GM12878 (cell line): ENCODE data around the gene CCDC71L. TPM values are rescaled to one million over a fixed set of nuclear protein-coding genes. Genes with fewer than 3 reads are reported as not detected.

ENCODE experiments used
- ATAC-seq: fragments of 200-7000 bp; cut with Tn5 transposase; 3 replicates; pipeline ENCODE4 v1.9.1; 2020; ENCODE audit warnings: mild to moderate bottlenecking, moderate library complexity
- BruUV-seq: library from RNA; stranded (reverse); fragments of 400-500 nt; replicated peaks from 2 replicates; lab custom pipeline; 2021; lab: Mats Ljungman, UMichigan
- CTCF ChIA-PET: fragments of 300-600 bp; sonication (Branson Sonifier 250); formaldehyde crosslinking; extraction: SDS; loops from one replicate; lab custom pipeline; 2021; ENCODE audit warnings: inconsistent platforms; lab: Yijun Ruan, JAX
- POLR2A ChIA-PET: fragments of 350-600 bp; formaldehyde crosslinking; extraction: SDS; loops from one replicate; lab custom pipeline; 2021; ENCODE audit warnings: inconsistent platforms; lab: Charles Lee
- RAD21 ChIA-PET: fragments of 300-600 bp; sonication (Branson Sonifier 250); formaldehyde crosslinking; loops from one replicate; lab custom pipeline; 2023; ENCODE audit warnings: antibody characterized with exemption; ENCODE audit not compliant: unreplicated experiment; lab: Charles Lee
- SMC1A ChIA-PET: fragments of 300-600 bp; sonication (Branson Sonifier 250); formaldehyde crosslinking; loops from one replicate; lab custom pipeline; 2023; ENCODE audit not compliant: unreplicated experiment, uncharacterized antibody; lab: Charles Lee
- DNase-seq: peaks from one replicate; pipeline ENCODE4 v3.0.0-alpha.2; 2011; ENCODE audit warnings: low read depth, low spot score
- FAIRE-seq: peaks from 3 replicates; lab custom pipeline; 2011; peaks lifted over from hg19 to GRCh38; lab: Jason Lieb, UNC
- H2AFZ ChIP-seq: 2 replicates; pipeline ENCODE4 v1.6.0; 2011; ENCODE audit warnings: low read depth, low read length, control low read depth; ENCODE audit not compliant: control insufficient read depth
- H3K27ac ChIP-seq: 2 replicates; pipeline ENCODE4 v1.5.1; 2011; ENCODE audit warnings: control low read depth; ENCODE audit not compliant: control insufficient read depth, insufficient read depth
- H3K27me3 ChIP-seq, 2 experiments: replicated peaks in 1 of 2; 2 replicates each; pipeline versions ENCODE4 v1.6.0 to v1.6.1; 2011; ENCODE audit warnings: low read length in 1 of 2; ENCODE audit not compliant: control insufficient read depth in 2 of 2, insufficient read depth in 2 of 2
- H3K36me3 ChIP-seq, 2 experiments: 2 replicates each; pipeline ENCODE4 v1.5.1; 2011; ENCODE audit warnings: low read length in 1 of 2; ENCODE audit not compliant: control insufficient read depth in 2 of 2, insufficient read depth in 2 of 2
- H3K4me1 ChIP-seq: 2 replicates; pipeline ENCODE4 v1.6.1; 2011; ENCODE audit warnings: mild to moderate bottlenecking, low read length, moderate library complexity, mixed read lengths; ENCODE audit not compliant: control insufficient read depth, insufficient read depth
- H3K4me2 ChIP-seq: 2 replicates; pipeline ENCODE4 v1.6.0; 2011; ENCODE audit warnings: control low read depth; ENCODE audit not compliant: control insufficient read depth, insufficient read depth
- H3K4me3 ChIP-seq: fragments of 200-600 bp; sonication (generic); 2 replicates; pipeline ENCODE4 v1.5.1; 2016
- H3K79me2 ChIP-seq: 2 replicates; pipeline ENCODE4 v1.6.0; 2011; ENCODE audit warnings: low read length; ENCODE audit not compliant: control insufficient read depth, insufficient read depth
- H3K9ac ChIP-seq: 2 replicates; pipeline ENCODE4 v1.8.0; 2011; ENCODE audit warnings: low read length, control low read depth, mixed read lengths; ENCODE audit not compliant: control insufficient read depth, insufficient read depth
- H3K9me3 ChIP-seq: replicated peaks from 3 replicates; pipeline ENCODE4 v1.5.1; 2011; ENCODE audit warnings: mild to moderate bottlenecking, low read length; ENCODE audit not compliant: control insufficient read depth, insufficient read depth
- H4K20me1 ChIP-seq: 2 replicates; pipeline ENCODE4 v1.6.0; 2011; ENCODE audit not compliant: control insufficient read depth, insufficient read depth
- CHD2 ChIP-seq: IDR thresholded peaks from 2 replicates; pipeline ENCODE4 v1.6.1; 2011; ENCODE audit warnings: low read depth, low read length, improper control_type of control experiment, borderline replicate concordance
- CUX1 ChIP-seq: IDR thresholded peaks from 2 replicates; pipeline ENCODE4 v1.6.1; 2012; ENCODE audit warnings: improper control_type of control experiment, low read depth, low read length; ENCODE audit not compliant: insufficient replicate concordance
- MYC ChIP-seq: IDR thresholded peaks from 2 replicates; pipeline ENCODE4 v1.6.1; 2011; ENCODE audit warnings: mild to moderate bottlenecking, low read length, moderate library complexity, inconsistent platforms; ENCODE audit not compliant: insufficient read depth, insufficient replicate concordance, insufficient read length, severe bottlenecking
- NFYB ChIP-seq: IDR thresholded peaks from 2 replicates; pipeline ENCODE4 v1.6.1; 2011; ENCODE audit warnings: low read depth, mild to moderate bottlenecking, low read length, improper control_type of control experiment, moderate library complexity; ENCODE audit not compliant: insufficient read depth
- SIX5 ChIP-seq: IDR thresholded peaks from 2 replicates; pipeline ENCODE4 v1.6.1; 2011; ENCODE audit warnings: mild to moderate bottlenecking, low read depth, low read length, moderate library complexity; ENCODE audit not compliant: severe bottlenecking
- SUPT20H ChIP-seq: IDR thresholded peaks from 2 replicates; pipeline ENCODE4 v1.6.1; 2011; ENCODE audit warnings: low read depth, mild to moderate bottlenecking, low read length, moderate library complexity, borderline replicate concordance; ENCODE audit not compliant: control insufficient read depth
- TCF12 ChIP-seq: IDR thresholded peaks from 2 replicates; pipeline ENCODE4 v1.6.1; 2011; ENCODE audit warnings: low read depth, mild to moderate bottlenecking, low read length
- TCF3 ChIP-seq: IDR thresholded peaks from 2 replicates; pipeline ENCODE4 v1.6.1; 2012; ENCODE audit warnings: low read depth, mild to moderate bottlenecking, low read length, borderline replicate concordance; ENCODE audit not compliant: insufficient read depth
- ZNF592 ChIP-seq: fragments of 450-650 bp; IDR thresholded peaks from 2 replicates; pipeline ENCODE4 v1.6.1; 2017; ENCODE audit warnings: mild to moderate bottlenecking, moderate library complexity
- WGBS: methylation state at CpG from one replicate; pipeline ENCODE4 v1.1.6; 2016; ENCODE audit warnings: low lambda C conversion rate; ENCODE audit not compliant: insufficient replicate concordance, insufficient coverage; ENCODE audit errors: missing lambda C conversion rate; 5-methylcytosine and 5-hydroxymethylcytosine counted together
- in situ Hi-C: fragments of 300-500 bp; cut with MboI; formaldehyde crosslinking; loops from 9 replicates; pipeline ENCODE4 v1.14.3; 2018; ENCODE audit warnings: mixed read lengths
- intact Hi-C: fragments of 100-400 bp; cut with micrococcal nuclease; formaldehyde crosslinking; loops from one replicate; pipeline ENCODE4 v1.14.2; 2022; ENCODE audit not compliant: unreplicated experiment
- polyA plus RNA-seq, 11 experiments: library from polyadenylated mRNA; depleted of rRNA in 4 of 11; unstranded in 6 of 11; stranded (reverse) in 5 of 11; fragments of >200 nt; fragmentation: Nextera tagmentation in 4 of 11; fragmentation: Illumina TruSeq in 1 of 11; extraction: Ambion mirVana in 4 of 11; extraction: Trizol in 1 of 11; gene quantifications; 1 replicate in 1 of 11; 2 replicates in 10 of 11; pipeline versions ENCODE4 v1.2.1 to v1.2.3, GENCODE V29; 2011 to 2016; ENCODE audit warnings: inconsistent platforms in 2 of 11, missing spikeins in 2 of 11, low read depth in 1 of 11
- total RNA-seq, 4 experiments: library from RNA; depleted of rRNA in 3 of 4; stranded (reverse); fragments of >200 nt in 3 of 4; fragmentation: Illumina TruSeq in 1 of 4; extraction: Trizol in 1 of 4; gene quantifications; 2 replicates each; pipeline versions ENCODE4 v1.2.1 to v1.2.3, GENCODE V29; 2013 to 2021

CCDC71L gene
- total and polyA plus RNA-seq, 10 of the 15 experiments (the other 5 are each of a cell fraction or from before 2014, with no cell fraction given): 1.1 to 20.7 (median 3.8) TPM

- ATAC-seq (no peak), FAIRE-seq (no peak), DNase-seq (no peak)
- no TSS peak for BruUV-seq
- Histone ChIP-seq H3K9ac (peak overlapping the region; percentile 78; the same call in 1 of the 2 replicates), H3K36me3 (no peaks in the 10 kb centered on the region), H3K4me1 (peaks cover 9% of the 10 kb centered on the region; the same call in 1 of the 2 replicates), H3K9me3 (no peaks in the 10 kb centered on the region), H3K27me3 (no peaks in the 10 kb centered on the region), H4K20me1 (no peaks in the 10 kb centered on the region), H3K4me3 (no peak overlapping the region), H2AFZ (no peak overlapping the region), H3K27ac (no peak overlapping the region), H3K79me2 (peaks cover 3% of the 10 kb centered on the region), H3K4me2 (peak overlapping the region; percentile 17)
- POLR2A ChIA-PET: interaction anchor here (2.4 kb wide), 1 partner anchor 78 kb away, joined by 11 read pairs; no protein-coding TSS in a partner anchor
- intact Hi-C loops (loop anchor here (5.0 kb wide), 1 partner anchor 124 kb away; no protein-coding TSS in a partner anchor), in situ Hi-C loops (loop anchor here (5.0 kb wide), 2 partner anchors 116 to 481 kb away; no protein-coding TSS in a partner anchor)
- CTCF ChIA-PET: interaction anchor here (0.9 to 7.2 kb wide), 24 partner anchors 13 to 510 kb away, joined by 3 to 171 read pairs (median 6); partner anchors contain the start of gene HBP1
- SMC1A ChIA-PET: interaction anchor here (0.6 to 9.8 kb wide), 26 partner anchors 9 to 483 kb away, joined by 3 to 115 read pairs (median 4); no protein-coding TSS in a partner anchor
- RAD21 ChIA-PET: interaction anchor here (0.7 to 4.9 kb wide), 14 partner anchors 13 to 482 kb away, joined by 3 to 89 read pairs (median 10); no protein-coding TSS in a partner anchor
- 61% methylated on average over 6 of the region's 6 CpGs for WGBS
- TF ChIP-seq CHD2: no peak
- TF ChIP-seq TCF12: no peak
- TF ChIP-seq CUX1: no peak
- TF ChIP-seq NFYB: no peak
- no peak for TF ChIP-seq SUPT20H
- no peak for TF ChIP-seq SIX5
- no peak for TF ChIP-seq ZNF592
- TF ChIP-seq TCF3: no peak
- TF ChIP-seq MYC: no peak
These were observed 2.4 kb downstream of the CCDC71L start for GRCh38 chr7:106658316-106659165.
